Mucosa of descending colon (tissue), 3 donors: ENCODE data around the gene SLC35E3. TPM values are rescaled to one million over a fixed set of nuclear protein-coding genes. Genes with fewer than 3 reads are reported as not detected.

Experiments
- ATAC-seq: fragments of 200-7000 bp; cut with Tn5 transposase; one replicate; pipeline ENCODE4 v1.9.1; 2020; ENCODE audit warnings: mild to moderate bottlenecking, moderate library complexity
- DNase-seq, 3 donors: peaks; one replicate each; pipeline ENCODE4 v3.0.0-alpha.2; 2020
- H3K36me3 ChIP-seq: fragments of 200-600 bp; one replicate; pipeline ENCODE4 v1.8.0; 2021; ENCODE audit warnings: low read depth, mild to moderate bottlenecking
- H3K4me1 ChIP-seq: fragments of 200-600 bp; one replicate; pipeline ENCODE4 v1.8.0; 2021; ENCODE audit warnings: low read depth, mild to moderate bottlenecking
- H3K4me3 ChIP-seq: fragments of 200-600 bp; one replicate; pipeline ENCODE4 v1.8.0; 2021; ENCODE audit warnings: mild to moderate bottlenecking
- H3K9me3 ChIP-seq: fragments of 200-600 bp; one replicate; pipeline ENCODE4 v1.8.0; 2021; ENCODE audit warnings: mild to moderate bottlenecking
- intact Hi-C, 2 donors: fragments of 100-400 bp; cut with DNase I in 1 of 2; cut with micrococcal nuclease in 1 of 2; formaldehyde crosslinking; loops; one replicate each; pipeline versions ENCODE4 v1.11.0 to v1.11.1; 2022; cut with DNase I, micrococcal nuclease
- total RNA-seq, 3 donors: library from RNA; stranded (reverse); fragmentation: NEBNext Ultra II Directional in 2 of 3; extraction: Animal tissue kit (Norgen Biotek cat#: 25700) in 2 of 3; gene quantifications; one replicate each; pipeline versions ENCODE4 v1.2.1 to v1.2.4, GENCODE V29; 2021 to 2023
- TF ChIP-seq, protein P1 (sequence below): fragments of 200-600 bp; IDR thresholded peaks from one replicate; pipeline ENCODE4 v1.8.0; 2022; ENCODE audit warnings: antibody characterized with exemption, mild to moderate bottlenecking
- donor health status: DM: no; HTN: no; CAD: no; lungs with moderate emphysema.
- donor health status: DM: no; HTN: no; CAD: no.
- donor health status: DM: no; HTN: yes; CAD: no.

The SLC35E3 gene
- total RNA-seq, 3 donors from 2014 or later = 5.9 to 8.4 (median 6.5) TPM

DNA sequence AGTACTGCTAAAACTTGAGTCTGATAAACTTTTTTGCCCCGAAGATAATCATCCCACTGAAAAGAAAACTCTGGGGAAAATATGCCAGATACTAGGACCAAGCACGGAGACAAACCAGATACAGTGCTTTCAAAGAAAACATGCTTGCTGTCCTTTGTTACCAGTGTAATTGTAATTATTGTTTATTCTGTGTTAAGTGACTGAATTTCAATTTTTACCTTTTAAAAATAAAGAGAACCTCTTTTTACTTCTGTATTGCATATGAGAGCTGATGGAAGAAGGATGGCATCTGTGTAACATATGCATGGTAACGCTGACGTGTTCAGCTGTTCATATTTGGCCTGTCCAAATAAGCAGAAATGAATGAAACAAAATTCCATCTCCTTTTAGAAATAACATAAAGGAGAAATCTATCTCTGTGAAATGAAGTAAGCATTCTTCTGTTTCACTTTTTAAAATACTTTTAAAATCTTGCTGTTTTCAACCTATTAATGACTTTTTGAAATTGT is 22.5 kb downstream of the SLC35E3 start:
- Histone ChIP-seq H3K36me3 (no peaks in the 10 kb centered on the region), H3K4me3 (no peak overlapping the region), H3K4me1 (no peaks in the 10 kb centered on the region), H3K9me3 (no peaks in the 10 kb centered on the region)
- DNase-seq (no peak), ATAC-seq (no peak)
- TF ChIP-seq, protein P1, sequence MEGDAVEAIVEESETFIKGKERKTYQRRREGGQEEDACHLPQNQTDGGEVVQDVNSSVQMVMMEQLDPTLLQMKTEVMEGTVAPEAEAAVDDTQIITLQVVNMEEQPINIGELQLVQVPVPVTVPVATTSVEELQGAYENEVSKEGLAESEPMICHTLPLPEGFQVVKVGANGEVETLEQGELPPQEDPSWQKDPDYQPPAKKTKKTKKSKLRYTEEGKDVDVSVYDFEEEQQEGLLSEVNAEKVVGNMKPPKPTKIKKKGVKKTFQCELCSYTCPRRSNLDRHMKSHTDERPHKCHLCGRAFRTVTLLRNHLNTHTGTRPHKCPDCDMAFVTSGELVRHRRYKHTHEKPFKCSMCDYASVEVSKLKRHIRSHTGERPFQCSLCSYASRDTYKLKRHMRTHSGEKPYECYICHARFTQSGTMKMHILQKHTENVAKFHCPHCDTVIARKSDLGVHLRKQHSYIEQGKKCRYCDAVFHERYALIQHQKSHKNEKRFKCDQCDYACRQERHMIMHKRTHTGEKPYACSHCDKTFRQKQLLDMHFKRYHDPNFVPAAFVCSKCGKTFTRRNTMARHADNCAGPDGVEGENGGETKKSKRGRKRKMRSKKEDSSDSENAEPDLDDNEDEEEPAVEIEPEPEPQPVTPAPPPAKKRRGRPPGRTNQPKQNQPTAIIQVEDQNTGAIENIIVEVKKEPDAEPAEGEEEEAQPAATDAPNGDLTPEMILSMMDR = no peak
- intact Hi-C loops = no loop called here

DNA sequence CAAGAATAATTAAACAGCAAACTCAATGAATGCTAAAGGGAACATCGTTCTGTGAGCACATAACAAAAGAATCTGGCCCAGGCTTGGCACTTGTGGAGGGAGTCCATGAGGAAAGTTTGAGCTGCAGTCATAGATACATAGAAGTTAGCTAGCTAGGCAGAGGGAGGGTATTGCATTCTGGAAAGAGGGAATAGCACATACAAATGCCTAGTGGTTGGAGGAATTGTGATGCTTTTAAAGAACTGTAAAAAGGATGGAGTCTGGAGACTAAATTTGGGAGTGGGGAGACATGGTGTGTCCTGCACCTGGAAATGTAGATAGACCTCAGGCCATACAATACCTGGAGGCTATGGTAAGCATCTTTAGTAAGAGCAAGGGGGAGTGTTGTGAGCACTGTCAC is 24.0 kb downstream of the SLC35E3 start:
- TF ChIP-seq, protein P1 = no peak
- no peak overlapping the region for H3K4me3 ChIP-seq
- no peaks in the 10 kb centered on the region for H3K9me3 ChIP-seq
- intact Hi-C loops = no loop called here
- no peaks in the 10 kb centered on the region for H3K36me3 ChIP-seq
- DNase-seq (no peak), ATAC-seq (no peak)
- no peaks in the 10 kb centered on the region for H3K4me1 ChIP-seq

DNA sequence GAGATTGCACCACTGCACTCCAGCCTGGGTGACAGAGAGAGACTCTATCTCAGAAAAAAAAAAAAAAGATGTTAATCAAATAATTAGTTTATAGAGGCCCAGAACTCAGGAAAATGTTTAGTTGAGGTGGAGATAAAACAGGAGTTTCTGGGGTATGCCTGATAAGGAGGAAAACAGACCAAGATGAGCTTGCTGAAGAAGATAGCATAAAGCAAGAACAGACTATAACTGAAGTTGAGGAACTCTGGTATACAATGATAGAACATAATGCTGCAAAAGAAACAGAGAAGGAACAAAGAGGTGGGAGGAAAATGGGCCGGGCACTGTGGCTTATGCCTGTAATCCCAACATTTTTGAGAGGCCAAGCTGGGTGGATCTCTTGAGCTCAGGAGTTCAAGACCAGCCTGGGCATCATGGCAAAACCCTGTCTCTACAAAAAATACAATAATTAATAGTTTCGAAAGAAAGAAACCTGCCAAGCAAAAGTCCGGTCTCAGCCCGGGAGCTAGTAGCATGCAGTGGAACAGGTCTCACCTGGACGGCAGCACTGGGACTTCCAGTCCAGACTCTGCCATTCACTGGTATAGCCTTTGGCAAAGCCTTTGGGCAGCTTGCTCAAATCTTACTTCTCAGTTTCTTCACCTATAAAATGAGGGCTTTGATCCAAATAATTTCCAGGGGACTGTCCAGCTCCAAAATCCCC is 25.4 kb downstream of the SLC35E3 start:
- Histone ChIP-seq H3K4me3 (no peak overlapping the region), H3K4me1 (no peaks in the 10 kb centered on the region), H3K9me3 (no peaks in the 10 kb centered on the region), H3K36me3 (no peaks in the 10 kb centered on the region)
- TF ChIP-seq, protein P1 = no peak
- DNase-seq (no peak), ATAC-seq (no peak)
- intact Hi-C loops = no loop called here

DNA sequence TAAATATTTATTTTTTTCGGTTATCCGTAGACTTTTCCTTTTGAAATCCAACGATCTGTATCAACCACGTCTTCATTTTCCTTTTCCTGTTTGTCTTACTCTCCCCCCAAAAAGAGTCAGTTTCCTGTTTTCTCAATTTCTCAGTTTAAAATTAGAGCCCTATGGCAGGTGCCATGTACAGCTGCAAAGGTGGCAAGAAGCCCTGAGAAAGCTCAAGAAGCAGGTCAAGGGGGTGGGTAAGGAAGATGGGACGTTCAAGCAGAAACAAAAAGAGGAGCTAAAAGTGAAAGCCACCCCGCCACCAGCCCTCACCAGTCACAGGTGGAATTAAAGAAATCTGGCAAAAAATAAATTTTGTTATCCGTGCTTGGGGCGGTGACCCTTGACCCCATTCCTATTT is 26.7 kb downstream of the SLC35E3 start:
- intact Hi-C loops = no loop called here
- no peaks in the 10 kb centered on the region for H3K9me3 ChIP-seq
- no peaks in the 10 kb centered on the region for H3K4me1 ChIP-seq
- no peak overlapping the region for H3K4me3 ChIP-seq
- DNase-seq (no peak), ATAC-seq (no peak)
- no peaks in the 10 kb centered on the region for H3K36me3 ChIP-seq
- TF ChIP-seq, protein P1 = no peak

DNA sequence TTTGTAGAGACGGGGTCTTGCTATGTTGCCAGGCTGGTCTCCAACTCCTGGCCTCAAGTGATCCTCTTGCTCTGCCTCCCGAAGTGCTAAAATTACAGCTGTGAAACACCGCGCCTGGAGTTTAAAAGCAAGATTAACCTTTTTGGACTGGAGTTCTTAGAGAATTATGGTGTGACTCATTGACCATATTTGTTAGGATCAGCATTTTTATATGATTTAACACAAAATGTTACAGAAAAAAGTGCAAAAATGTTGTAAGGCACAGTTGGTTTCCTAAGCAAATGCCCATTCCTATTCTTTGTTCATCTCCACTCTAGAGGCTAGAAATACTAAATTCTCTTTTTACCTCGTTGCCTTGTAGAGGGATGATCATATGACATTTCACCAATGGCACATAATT is 27.6 kb downstream of the SLC35E3 start:
- Histone ChIP-seq H3K4me1 (no peaks in the 10 kb centered on the region), H3K9me3 (no peaks in the 10 kb centered on the region), H3K36me3 (no peaks in the 10 kb centered on the region), H3K4me3 (no peak overlapping the region)
- no peak for DNase-seq
- intact Hi-C loops = no loop called here
- ATAC-seq = no peak
- TF ChIP-seq, protein P1 = no peak
